ENCODE results near the gene ZBTB20.

Gene ZBTB20

GRCh38 chr3:114333180-114333922, 813.7 kb downstream of the ZBTB20 start:
- Histone ChIP-seq H2AFZ (ENCODE audit: low read length) (peak overlapping the region; percentile 50; the same call in 1 of the 2 replicates), H3K4me3 (ENCODE audit: low read length) (no peak overlapping the region), H3K9me3 (replicated peaks; ENCODE audit: insufficient read depth, low read length) (no peaks in the 10 kb centered on the region), H3K36me3 (replicated peaks; ENCODE audit: insufficient read depth, low read length) (no peaks in the 10 kb centered on the region), H3K4me1 (ENCODE audit: low read length) (peaks cover 21% of the 10 kb centered on the region), H3F3A (ENCODE audit: insufficient read depth, low read length) (peaks cover 6% of the 10 kb centered on the region), H3K27me3 (replicated peaks; ENCODE audit: insufficient read depth, low read length) (no peaks in the 10 kb centered on the region), H4K20me1 (ENCODE audit: insufficient read depth, low read length) (no peaks in the 10 kb centered on the region), H3K4me2 (ENCODE audit: low read depth, low read length) (peak overlapping the region; percentile 63), H3K9ac (ENCODE audit: low read length) (peak overlapping the region; percentile 27; the same call in 1 of the 2 replicates), H3K79me2 (ENCODE audit: low read length) (no peaks in the 10 kb centered on the region), H3K27ac (ENCODE audit: low read length) (peak overlapping the region; percentile 87), H3K9me2 (replicated peaks; ENCODE audit: insufficient read depth, low read length) (no peaks in the 10 kb centered on the region)
- DNase-seq, result no peak
- TF ChIP-seq EZH2phosphoT487 (IDR thresholded peaks at IDR 0.05; ENCODE audit: low read length), result no peak
- no peak for TF ChIP-seq CTCF (IDR thresholded peaks at IDR 0.05; ENCODE audit: low read length)

- peak overlapping the region; percentile 50 for H2AFZ ChIP-seq (ENCODE audit: low read length)
- H4K20me1 ChIP-seq (ENCODE audit: insufficient read depth, low read length), result no peaks in the 10 kb centered on the region
- H3K9me3 ChIP-seq (replicated peaks; ENCODE audit: insufficient read depth, low read length), result no peaks in the 10 kb centered on the region
- peak overlapping the region; percentile 27; the same call in 1 of the 2 replicates for H3K9ac ChIP-seq (ENCODE audit: low read length)
- peak overlapping the region; percentile 63 for H3K4me2 ChIP-seq (ENCODE audit: low read depth, low read length)
- H3K9me2 ChIP-seq (replicated peaks; ENCODE audit: insufficient read depth, low read length), result no peaks in the 10 kb centered on the region
- H3K36me3 ChIP-seq (replicated peaks; ENCODE audit: insufficient read depth, low read length), result no peaks in the 10 kb centered on the region
- no peaks in the 10 kb centered on the region for H3K79me2 ChIP-seq (ENCODE audit: low read length)
- no peaks in the 10 kb centered on the region for H3K27me3 ChIP-seq (replicated peaks; ENCODE audit: insufficient read depth, low read length)
- TF ChIP-seq EZH2phosphoT487 (IDR thresholded peaks at IDR 0.05; ENCODE audit: low read length), result no peak
- TF ChIP-seq CTCF (IDR thresholded peaks at IDR 0.05; ENCODE audit: low read length), result no peak
- TF ChIP-seq EZH2 (optimal IDR thresholded peaks at IDR 0.05; ENCODE audit: low read depth, low read length), result no peak
- H3K4me3 ChIP-seq (ENCODE audit: low read length), result peak overlapping the region; percentile 18; the same call in 1 of the 2 replicates
- H3F3A ChIP-seq (ENCODE audit: insufficient read depth, low read length), result peaks cover 6% of the 10 kb centered on the region
- peak overlapping the region; percentile 87 for H3K27ac ChIP-seq (ENCODE audit: low read length)
- peaks cover 21% of the 10 kb centered on the region for H3K4me1 ChIP-seq (ENCODE audit: low read length)
- DNase-seq, result peak; percentile 72
These were observed 814.5 kb downstream of the ZBTB20 start for GRCh38 chr3:114332342-114333179.

- no peak for TF ChIP-seq CTCF (IDR thresholded peaks at IDR 0.05; ENCODE audit: low read length)
- no peaks in the 10 kb centered on the region for H4K20me1 ChIP-seq (ENCODE audit: insufficient read depth, low read length)
- H2AFZ ChIP-seq (ENCODE audit: low read length), result no peak overlapping the region
- no peaks in the 10 kb centered on the region for H3K36me3 ChIP-seq (replicated peaks; ENCODE audit: insufficient read depth, low read length)
- H3K4me3 ChIP-seq (ENCODE audit: low read length), result no peak overlapping the region
- peaks cover 6% of the 10 kb centered on the region for H3F3A ChIP-seq (ENCODE audit: insufficient read depth, low read length)
- peak overlapping the region; percentile 87; the same call in 1 of the 2 replicates for H3K27ac ChIP-seq (ENCODE audit: low read length)
- H3K79me2 ChIP-seq (ENCODE audit: low read length), result no peaks in the 10 kb centered on the region
- no peaks in the 10 kb centered on the region for H3K27me3 ChIP-seq (replicated peaks; ENCODE audit: insufficient read depth, low read length)
- DNase-seq, result no peak
- no peaks in the 10 kb centered on the region for H3K9me2 ChIP-seq (replicated peaks; ENCODE audit: insufficient read depth, low read length)
- H3K9ac ChIP-seq (ENCODE audit: low read length), result no peak overlapping the region
- H3K4me1 ChIP-seq (ENCODE audit: low read length), result peaks cover 25% of the 10 kb centered on the region
- no peaks in the 10 kb centered on the region for H3K9me3 ChIP-seq (replicated peaks; ENCODE audit: insufficient read depth, low read length)
- H3K4me2 ChIP-seq (ENCODE audit: low read depth, low read length), result peak overlapping the region; percentile 63; the same call in 1 of the 2 replicates
These were observed 815.4 kb downstream of the ZBTB20 start for GRCh38 chr3:114331710-114332109.

Data from MM.1S (cell line).